BE2C (cell line): ENCODE measurements around the gene POLE4.

Experiments
- DNase-seq: peaks from one replicate; pipeline ENCODE4 v3.0.0-alpha.2; 2020
- H3K27me3 ChIP-seq: fragments of 250-450 bp; sonication (Bioruptor Pico); 2 replicates; pipeline ENCODE4 v1.5.1; 2020; ENCODE audit warnings: mild to moderate bottlenecking
- H3K36me3 ChIP-seq: fragments of 250-450 bp; sonication (Bioruptor Pico); 2 replicates; pipeline ENCODE4 v1.5.1; 2020; ENCODE audit warnings: mild to moderate bottlenecking
- H3K4me1 ChIP-seq: fragments of 250-450 bp; sonication (Bioruptor Pico); 2 replicates; pipeline ENCODE4 v1.5.1; 2020
- H3K4me3 ChIP-seq: 2 replicates; pipeline ENCODE4 v1.5.1; 2011; ENCODE audit warnings: low read depth, low read length
- H3K9me3 ChIP-seq: fragments of 250-450 bp; sonication (Bioruptor Pico); 2 replicates; pipeline ENCODE4 v1.5.1; 2020
- TF ChIP-seq, protein P1 (sequence below): IDR thresholded peaks from 2 replicates; pipeline ENCODE4 v1.5.1; 2012; ENCODE audit warnings: mild to moderate bottlenecking, low read depth, low read length

Gene POLE4

DNA sequence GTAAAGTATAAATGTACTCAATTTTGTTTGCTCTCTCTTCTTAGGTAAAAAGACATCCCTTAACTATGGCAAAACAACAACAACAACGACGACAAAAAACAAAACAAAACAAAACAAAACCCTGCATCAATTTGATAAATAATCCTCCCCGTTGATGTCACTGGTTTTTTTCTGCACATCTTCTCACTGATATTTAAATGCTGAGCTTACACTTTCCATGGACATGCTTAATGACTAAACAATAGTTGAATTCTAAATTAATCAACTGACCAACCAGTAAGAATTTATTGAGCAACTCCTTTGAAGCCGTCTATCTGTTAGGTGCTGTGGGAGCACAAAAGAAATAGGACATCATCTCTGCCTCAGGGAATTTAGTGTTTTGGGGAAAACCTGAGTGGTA is 20.2 kb upstream of the POLE4 start:
- no peak for DNase-seq
- TF ChIP-seq, protein P1, sequence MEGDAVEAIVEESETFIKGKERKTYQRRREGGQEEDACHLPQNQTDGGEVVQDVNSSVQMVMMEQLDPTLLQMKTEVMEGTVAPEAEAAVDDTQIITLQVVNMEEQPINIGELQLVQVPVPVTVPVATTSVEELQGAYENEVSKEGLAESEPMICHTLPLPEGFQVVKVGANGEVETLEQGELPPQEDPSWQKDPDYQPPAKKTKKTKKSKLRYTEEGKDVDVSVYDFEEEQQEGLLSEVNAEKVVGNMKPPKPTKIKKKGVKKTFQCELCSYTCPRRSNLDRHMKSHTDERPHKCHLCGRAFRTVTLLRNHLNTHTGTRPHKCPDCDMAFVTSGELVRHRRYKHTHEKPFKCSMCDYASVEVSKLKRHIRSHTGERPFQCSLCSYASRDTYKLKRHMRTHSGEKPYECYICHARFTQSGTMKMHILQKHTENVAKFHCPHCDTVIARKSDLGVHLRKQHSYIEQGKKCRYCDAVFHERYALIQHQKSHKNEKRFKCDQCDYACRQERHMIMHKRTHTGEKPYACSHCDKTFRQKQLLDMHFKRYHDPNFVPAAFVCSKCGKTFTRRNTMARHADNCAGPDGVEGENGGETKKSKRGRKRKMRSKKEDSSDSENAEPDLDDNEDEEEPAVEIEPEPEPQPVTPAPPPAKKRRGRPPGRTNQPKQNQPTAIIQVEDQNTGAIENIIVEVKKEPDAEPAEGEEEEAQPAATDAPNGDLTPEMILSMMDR: no peak
- no peaks in the 10 kb centered on the region for H3K4me1 ChIP-seq

DNA sequence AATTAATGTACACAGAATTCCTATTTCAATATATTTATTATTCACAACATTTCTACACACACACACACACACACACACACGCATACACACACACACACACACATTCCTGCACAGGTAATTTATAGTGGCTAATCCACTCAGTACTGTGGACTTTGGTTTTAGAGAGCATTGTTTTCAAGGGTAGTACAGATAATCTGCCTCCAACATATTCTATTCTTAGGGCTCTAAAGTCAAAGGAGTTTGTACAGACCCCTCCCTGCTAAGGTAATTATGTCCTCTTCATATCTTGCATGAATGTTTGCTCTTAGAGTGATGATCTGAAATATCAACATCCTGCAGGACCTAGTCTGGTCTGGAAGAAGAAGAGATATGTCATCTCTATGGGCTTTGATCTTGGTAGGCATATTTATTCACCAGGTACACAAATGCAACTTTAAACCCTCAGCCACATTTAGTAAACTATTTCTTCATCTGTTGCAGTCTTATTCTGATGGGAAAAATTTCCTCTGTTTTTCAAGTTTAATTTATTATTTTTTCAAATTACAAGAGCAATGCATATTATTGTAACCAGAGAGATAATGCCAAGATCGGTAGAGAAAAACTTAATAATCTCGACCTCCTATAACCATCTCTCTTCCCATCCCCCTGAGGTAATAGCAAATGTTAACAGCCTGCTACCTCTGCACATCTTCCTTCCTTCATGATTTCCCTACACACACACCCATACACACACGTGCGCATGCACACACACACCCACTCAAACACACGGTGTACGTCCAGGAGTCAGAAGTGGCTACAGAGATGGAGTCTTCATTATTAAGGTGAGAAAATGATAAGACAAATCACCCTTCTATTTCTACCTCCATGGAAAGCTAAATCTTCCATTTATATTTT is 18.3 kb upstream of the POLE4 start:
- Histone ChIP-seq H3K36me3 (no peaks in the 10 kb centered on the region), H3K4me3 (no peak overlapping the region), H3K27me3 (peaks cover 3% of the 10 kb centered on the region; the same call in 1 of the 2 replicates), H3K9me3 (no peaks in the 10 kb centered on the region), H3K4me1 (no peaks in the 10 kb centered on the region)
- TF ChIP-seq, protein P1: no peak
- DNase-seq: no peak

More for the DNA sequence above, 20.2 kb upstream of the POLE4 start:
- Histone ChIP-seq H3K9me3 (no peaks in the 10 kb centered on the region), H3K4me3 (no peak overlapping the region), H3K36me3 (no peaks in the 10 kb centered on the region), H3K27me3 (peaks cover 3% of the 10 kb centered on the region; the same call in 1 of the 2 replicates)

DNA sequence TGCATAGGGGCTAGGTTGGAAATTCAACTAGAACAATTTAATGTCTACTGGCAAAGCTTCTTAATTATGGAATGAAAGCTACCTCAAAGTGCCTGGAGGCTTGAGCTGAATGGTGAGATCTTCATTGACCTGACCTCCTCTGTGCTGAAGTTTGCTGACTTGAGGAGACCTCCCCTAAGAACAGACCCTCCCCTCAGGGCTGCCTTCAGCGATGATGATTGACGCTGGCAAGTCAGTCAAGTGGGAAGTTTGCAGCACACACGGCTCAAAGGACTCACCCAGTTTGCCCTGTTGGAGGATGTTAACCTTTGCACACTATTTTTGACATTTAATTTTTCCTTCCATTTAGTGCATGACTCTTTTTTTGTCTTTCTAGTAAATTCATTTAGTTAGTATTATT is 17.2 kb upstream of the POLE4 start:
- Histone ChIP-seq H3K27me3 (peaks cover 1% of the 10 kb centered on the region; the same call in 1 of the 2 replicates), H3K36me3 (no peaks in the 10 kb centered on the region), H3K9me3 (no peaks in the 10 kb centered on the region), H3K4me1 (no peaks in the 10 kb centered on the region), H3K4me3 (no peak overlapping the region)
- no peak for DNase-seq
- TF ChIP-seq, protein P1: no peak

DNA sequence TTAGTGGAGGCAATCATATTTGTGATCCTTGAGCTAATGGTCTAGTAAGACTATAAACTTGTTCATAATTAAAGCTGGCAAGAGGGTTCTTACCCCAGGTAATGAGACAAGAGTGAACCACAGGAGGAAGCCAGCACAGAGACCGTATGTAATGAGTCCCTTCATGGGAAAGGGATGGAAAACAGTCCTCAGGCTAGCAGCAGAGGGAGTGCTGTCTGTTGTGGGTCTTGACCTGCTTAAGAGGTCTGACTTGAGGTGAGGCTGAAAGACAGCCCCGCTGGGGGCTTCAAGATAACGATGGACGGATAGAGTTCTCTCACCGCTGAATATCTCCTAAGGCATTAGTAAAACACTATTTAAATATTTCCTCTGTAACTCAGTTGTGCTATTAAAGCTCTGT is 16.2 kb upstream of the POLE4 start:
- Histone ChIP-seq H3K27me3 (no peaks in the 10 kb centered on the region), H3K4me1 (no peaks in the 10 kb centered on the region), H3K36me3 (no peaks in the 10 kb centered on the region), H3K9me3 (no peaks in the 10 kb centered on the region), H3K4me3 (no peak overlapping the region)
- TF ChIP-seq, protein P1: no peak
- DNase-seq: no peak

GRCh38 chr2:74944987-74945787 is 13.3 kb upstream of the POLE4 start:
- no peaks in the 10 kb centered on the region for H3K4me1 ChIP-seq
- TF ChIP-seq, protein P1: no peak
- no peaks in the 10 kb centered on the region for H3K36me3 ChIP-seq
- H3K4me3 ChIP-seq: no peak overlapping the region
- H3K27me3 ChIP-seq: no peaks in the 10 kb centered on the region
- H3K9me3 ChIP-seq: no peaks in the 10 kb centered on the region
- no peak for DNase-seq
